ENCODE measurements around the gene PIGA.

Gene PIGA

GRCh38 chrX:15322072-15322471 is 13.3 kb downstream of the PIGA start:
- no peak for DNase-seq (ENCODE audit: low read depth)
- TF ChIP-seq, protein P1, sequence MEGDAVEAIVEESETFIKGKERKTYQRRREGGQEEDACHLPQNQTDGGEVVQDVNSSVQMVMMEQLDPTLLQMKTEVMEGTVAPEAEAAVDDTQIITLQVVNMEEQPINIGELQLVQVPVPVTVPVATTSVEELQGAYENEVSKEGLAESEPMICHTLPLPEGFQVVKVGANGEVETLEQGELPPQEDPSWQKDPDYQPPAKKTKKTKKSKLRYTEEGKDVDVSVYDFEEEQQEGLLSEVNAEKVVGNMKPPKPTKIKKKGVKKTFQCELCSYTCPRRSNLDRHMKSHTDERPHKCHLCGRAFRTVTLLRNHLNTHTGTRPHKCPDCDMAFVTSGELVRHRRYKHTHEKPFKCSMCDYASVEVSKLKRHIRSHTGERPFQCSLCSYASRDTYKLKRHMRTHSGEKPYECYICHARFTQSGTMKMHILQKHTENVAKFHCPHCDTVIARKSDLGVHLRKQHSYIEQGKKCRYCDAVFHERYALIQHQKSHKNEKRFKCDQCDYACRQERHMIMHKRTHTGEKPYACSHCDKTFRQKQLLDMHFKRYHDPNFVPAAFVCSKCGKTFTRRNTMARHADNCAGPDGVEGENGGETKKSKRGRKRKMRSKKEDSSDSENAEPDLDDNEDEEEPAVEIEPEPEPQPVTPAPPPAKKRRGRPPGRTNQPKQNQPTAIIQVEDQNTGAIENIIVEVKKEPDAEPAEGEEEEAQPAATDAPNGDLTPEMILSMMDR (IDR thresholded peaks at IDR 0.05; ENCODE audit: insufficient read depth, low read depth, low read length, missing control alignments), result no peak
- no peak overlapping the region for H3K4me3 ChIP-seq (ENCODE audit: low read depth, low read length)

- TF ChIP-seq, protein P1 (IDR thresholded peaks at IDR 0.05; ENCODE audit: insufficient read depth, low read depth, low read length, missing control alignments), result no peak
- no peak for DNase-seq (ENCODE audit: low read depth)
- no peak overlapping the region for H3K4me3 ChIP-seq (ENCODE audit: low read depth, low read length)
These were observed 13.9 kb downstream of the PIGA start for GRCh38 chrX:15321447-15321846.

- no peak for DNase-seq (ENCODE audit: low read depth)
- H3K4me3 ChIP-seq (ENCODE audit: low read depth, low read length), result no peak overlapping the region
- TF ChIP-seq, protein P1 (IDR thresholded peaks at IDR 0.05; ENCODE audit: insufficient read depth, low read depth, low read length, missing control alignments), result no peak
These were observed 15.0 kb downstream of the PIGA start for GRCh38 chrX:15320297-15320696.

DNA sequence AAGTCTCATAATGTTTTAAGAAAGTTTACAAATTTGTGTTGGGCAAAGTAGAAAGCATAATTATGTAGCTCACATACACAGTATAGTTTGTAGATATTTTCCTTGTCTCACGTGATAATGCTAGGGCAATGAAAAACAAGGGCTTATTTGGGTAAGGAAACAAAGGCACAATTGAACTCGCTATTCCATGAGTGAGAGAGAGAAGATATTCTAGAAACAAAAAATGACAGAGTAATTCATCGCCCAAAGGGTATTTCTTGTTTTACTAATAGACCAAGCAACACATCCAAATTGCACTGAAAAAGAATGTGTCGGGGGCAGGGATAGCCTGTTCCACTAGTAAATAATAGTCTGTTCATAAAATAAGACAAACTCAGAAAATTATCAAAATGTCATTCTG is 16.2 kb downstream of the PIGA start:
- TF ChIP-seq, protein P1 (IDR thresholded peaks at IDR 0.05; ENCODE audit: insufficient read depth, low read depth, low read length, missing control alignments), result no peak
- H3K4me3 ChIP-seq (ENCODE audit: low read depth, low read length), result no peak overlapping the region
- DNase-seq (ENCODE audit: low read depth), result no peak

- TF ChIP-seq, protein P1 (IDR thresholded peaks at IDR 0.05; ENCODE audit: insufficient read depth, low read depth, low read length, missing control alignments), result no peak
- DNase-seq (ENCODE audit: low read depth), result no peak
- H3K4me3 ChIP-seq (ENCODE audit: low read depth, low read length), result no peak within 1 kb of the TSS
These were observed 19.8 kb downstream of the PIGA start, which contains the start of gene ASB11 for GRCh38 chrX:15315509-15315908. ASB11 (minus strand) TSS chrX:15315640; CDS start chrX:15315605, 35 bp downstream.

- TF ChIP-seq, protein P1 (IDR thresholded peaks at IDR 0.05; ENCODE audit: insufficient read depth, low read depth, low read length, missing control alignments), result no peak
- DNase-seq (ENCODE audit: low read depth), result no peak
- H3K4me3 ChIP-seq (ENCODE audit: low read depth, low read length), result no peak overlapping the region
These were observed 20.9 kb downstream of the PIGA start for GRCh38 chrX:15314472-15314871.

DNA sequence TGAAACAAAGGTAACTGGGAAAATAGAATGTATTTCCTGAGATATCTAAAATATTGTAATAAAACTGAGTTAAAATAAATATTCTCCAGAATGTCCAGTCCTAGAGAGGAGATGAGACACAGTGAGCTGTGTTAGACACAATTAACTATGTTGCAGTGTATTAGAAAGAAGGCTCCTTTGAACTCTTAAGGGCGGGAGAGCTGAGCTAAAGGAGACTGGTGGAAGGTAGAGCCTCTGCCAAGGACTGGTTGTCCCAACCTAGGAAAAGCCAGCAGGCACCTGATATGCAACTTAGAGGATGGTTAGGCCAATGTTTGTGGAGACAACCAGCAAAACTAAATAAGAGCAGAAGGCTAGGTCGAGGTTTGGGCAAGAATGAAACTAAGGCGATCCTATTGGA is 24.2 kb downstream of the PIGA start:
- DNase-seq (ENCODE audit: low read depth), result no peak
- TF ChIP-seq, protein P1 (IDR thresholded peaks at IDR 0.05; ENCODE audit: insufficient read depth, low read depth, low read length, missing control alignments), result no peak
- no peak overlapping the region for H3K4me3 ChIP-seq (ENCODE audit: low read depth, low read length)

Measured in GM12865 (cell line).